Mesendoderm (in vitro differentiated cells): ENCODE data around the gene FARSB.

Experiments
- DNase-seq: peaks from one replicate; pipeline ENCODE4 v3.0.0; 2013
- H2AK5ac ChIP-seq: 2 replicates; pipeline ENCODE4 v1.6.1; 2013; ENCODE audit warnings: low read length, inconsistent platforms
- H2BK120ac ChIP-seq: 2 replicates; pipeline ENCODE4 v1.6.1; 2013; ENCODE audit warnings: low read depth, mild to moderate bottlenecking, low read length, moderate library complexity, mixed read lengths
- H2BK15ac ChIP-seq: replicated peaks from 2 replicates; pipeline ENCODE4 v1.6.1; 2013; ENCODE audit warnings: low read depth, mild to moderate bottlenecking, moderate library complexity
- H2BK5ac ChIP-seq: 2 replicates; pipeline ENCODE4 v1.6.1; 2013; ENCODE audit warnings: low read length, inconsistent platforms
- H3K18ac ChIP-seq: 2 replicates; pipeline ENCODE4 v1.6.1; 2013; ENCODE audit warnings: mild to moderate bottlenecking, low read length, mixed read lengths
- H3K23ac ChIP-seq: one replicate; pipeline ENCODE4 v1.6.1; 2013; ENCODE audit warnings: low read length
- H3K27ac ChIP-seq: 2 replicates; pipeline ENCODE4 v1.5.1; 2013; ENCODE audit warnings: low read depth, mild to moderate bottlenecking, inconsistent platforms, low read length, moderate library complexity
- H3K27me3 ChIP-seq: 2 replicates; pipeline ENCODE4 v1.6.1; 2013; ENCODE audit warnings: low read length, control low read depth, mild to moderate bottlenecking, inconsistent platforms; ENCODE audit not compliant: insufficient read depth, poor library complexity
- H3K36me3 ChIP-seq: 2 replicates; pipeline ENCODE4 v1.6.1; 2013; ENCODE audit warnings: low read length, inconsistent platforms; ENCODE audit not compliant: control insufficient read depth, insufficient read depth
- H3K4ac ChIP-seq: one replicate; pipeline ENCODE4 v1.6.1; 2013; ENCODE audit warnings: low read depth, mild to moderate bottlenecking, low read length, moderate library complexity
- H3K4me1 ChIP-seq: 2 replicates; pipeline ENCODE4 v1.6.1; 2013; ENCODE audit warnings: low read depth, low read length, inconsistent platforms; ENCODE audit not compliant: control insufficient read depth
- H3K4me2 ChIP-seq: 2 replicates; pipeline ENCODE4 v1.6.1; 2013; ENCODE audit warnings: low read length
- H3K4me3 ChIP-seq: 2 replicates; pipeline ENCODE4 v1.5.1; 2013; ENCODE audit warnings: mild to moderate bottlenecking, low read length
- H3K56ac ChIP-seq: one replicate; pipeline ENCODE4 v1.6.1; 2013; ENCODE audit warnings: low read length
- H3K79me1 ChIP-seq: 2 replicates; pipeline ENCODE4 v1.6.1; 2013; ENCODE audit warnings: low read length, inconsistent platforms
- H3K79me2 ChIP-seq: 2 replicates; pipeline ENCODE4 v1.6.1; 2013; ENCODE audit warnings: mild to moderate bottlenecking, low read length; ENCODE audit not compliant: control insufficient read depth, insufficient read depth
- H3K9ac ChIP-seq: 2 replicates; pipeline ENCODE4 v1.6.1; 2013; ENCODE audit warnings: low read length, inconsistent platforms
- H4K5ac ChIP-seq: one replicate; pipeline ENCODE4 v1.6.1; 2013; ENCODE audit warnings: low read length
- H4K8ac ChIP-seq: one replicate; pipeline ENCODE4 v1.6.1; 2013; ENCODE audit warnings: low read depth, mild to moderate bottlenecking, control low read depth, low read length, moderate library complexity
- WGBS: extraction: QIAGEN DNeasy Blood & Tissue Kit; methylation state at CpG from one replicate; pipeline ENCODE4 v1.1.7; 2013; ENCODE audit warnings: low lambda C conversion rate, missing lambda C conversion rate; ENCODE audit not compliant: insufficient coverage; ENCODE audit errors: extremely low coverage; 5-methylcytosine and 5-hydroxymethylcytosine counted together

Gene FARSB

GRCh38 chr2:222646008-222646407 is 9.9 kb downstream of the FARSB start:
- Histone ChIP-seq H3K4ac (no peak overlapping the region), H3K56ac (no peak overlapping the region), H2BK5ac (no peak overlapping the region), H4K8ac (no peak overlapping the region), H3K9ac (no peak overlapping the region), H3K4me3 (no peak overlapping the region), H3K4me1 (no peaks in the 10 kb centered on the region), H3K27ac (no peak overlapping the region), H3K79me1 (peaks cover 10% of the 10 kb centered on the region), H3K23ac (no peak overlapping the region), H2BK15ac (no peak overlapping the region), H3K36me3 (no peaks in the 10 kb centered on the region), H4K5ac (no peak overlapping the region), H3K18ac (no peak overlapping the region), H2AK5ac (no peak overlapping the region), H2BK120ac (no peak overlapping the region), H3K27me3 (no peaks in the 10 kb centered on the region), H3K79me2 (peaks cover 10% of the 10 kb centered on the region), H3K4me2 (no peak overlapping the region)
- no peak for DNase-seq
- no CpG with 5 or more reads among the region's 3 CpGs for WGBS

- Histone ChIP-seq H3K4ac (no peak overlapping the region), H3K27me3 (no peaks in the 10 kb centered on the region), H3K79me2 (no peaks in the 10 kb centered on the region), H3K18ac (no peak overlapping the region), H3K27ac (no peak overlapping the region), H3K79me1 (no peaks in the 10 kb centered on the region), H3K4me3 (no peak overlapping the region), H2BK5ac (no peak overlapping the region), H4K8ac (no peak overlapping the region), H2BK15ac (no peak overlapping the region), H3K9ac (no peak overlapping the region), H2AK5ac (no peak overlapping the region), H4K5ac (no peak overlapping the region), H3K4me1 (no peaks in the 10 kb centered on the region), H3K4me2 (no peak overlapping the region), H2BK120ac (no peak overlapping the region), H3K23ac (no peak overlapping the region), H3K56ac (no peak overlapping the region), H3K36me3 (no peaks in the 10 kb centered on the region)
- DNase-seq: no peak
- WGBS: no CpG with 5 or more reads among the region's 1 CpG
These were observed 12.8 kb downstream of the FARSB start for GRCh38 chr2:222643134-222643533.

- Histone ChIP-seq H3K9ac (no peak overlapping the region), H3K4me3 (no peak overlapping the region), H2BK5ac (no peak overlapping the region), H3K27ac (no peak overlapping the region), H3K56ac (no peak overlapping the region), H3K4me1 (no peaks in the 10 kb centered on the region), H3K79me1 (no peaks in the 10 kb centered on the region), H3K18ac (no peak overlapping the region), H3K27me3 (no peaks in the 10 kb centered on the region), H2AK5ac (no peak overlapping the region), H3K79me2 (no peaks in the 10 kb centered on the region), H3K4ac (no peak overlapping the region), H2BK120ac (no peak overlapping the region), H4K8ac (no peak overlapping the region), H3K23ac (no peak overlapping the region), H3K4me2 (no peak overlapping the region), H4K5ac (no peak overlapping the region), H2BK15ac (no peak overlapping the region), H3K36me3 (peaks cover 1% of the 10 kb centered on the region)
- DNase-seq: no peak
- WGBS: no CpG with 5 or more reads among the region's 2 CpGs
These were observed 14.6 kb downstream of the FARSB start for GRCh38 chr2:222641336-222641735.

DNA sequence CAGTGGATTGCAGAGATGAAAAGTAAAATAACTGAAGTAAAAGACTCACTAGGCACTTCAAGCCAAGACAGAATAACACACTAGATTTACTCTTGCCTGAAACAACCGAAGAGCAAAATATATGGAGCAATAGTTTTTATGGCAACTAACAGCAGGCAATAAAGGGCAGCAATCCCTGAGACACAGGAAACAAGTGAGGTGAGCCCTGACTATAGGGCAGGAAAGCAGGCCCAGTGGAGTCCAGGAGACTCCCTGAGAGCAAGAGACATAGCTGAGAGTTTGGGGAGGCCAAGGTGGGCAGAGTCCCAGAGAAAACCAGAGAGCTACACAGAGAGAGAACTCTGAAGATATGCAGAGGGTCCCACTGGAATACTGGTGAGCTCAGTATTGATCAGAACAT is 18.8 kb downstream of the FARSB start:
- Histone ChIP-seq H3K27ac (no peak overlapping the region), H3K36me3 (peaks cover 1% of the 10 kb centered on the region), H2BK5ac (no peak overlapping the region), H4K5ac (no peak overlapping the region), H3K56ac (no peak overlapping the region), H2AK5ac (no peak overlapping the region), H3K4me1 (no peaks in the 10 kb centered on the region), H3K79me1 (no peaks in the 10 kb centered on the region), H3K79me2 (no peaks in the 10 kb centered on the region), H4K8ac (no peak overlapping the region), H3K4me2 (no peak overlapping the region), H2BK15ac (no peak overlapping the region), H3K23ac (no peak overlapping the region), H3K18ac (no peak overlapping the region), H3K27me3 (no peaks in the 10 kb centered on the region), H3K4ac (no peak overlapping the region), H3K9ac (no peak overlapping the region), H2BK120ac (no peak overlapping the region), H3K4me3 (no peak overlapping the region)
- DNase-seq: no peak
- WGBS: no CpG with 5 or more reads among the region's 1 CpG

- no peaks in the 10 kb centered on the region for H3K79me2 ChIP-seq
- H3K9ac ChIP-seq: no peak overlapping the region
- no peaks in the 10 kb centered on the region for H3K79me1 ChIP-seq
- WGBS: no CpG with 5 or more reads among the region's 1 CpG
- H2AK5ac ChIP-seq: no peak overlapping the region
- no peak overlapping the region for H4K8ac ChIP-seq
- no peak for DNase-seq
- H3K4ac ChIP-seq: no peak overlapping the region
- H2BK5ac ChIP-seq: no peak overlapping the region
- H3K27me3 ChIP-seq: no peaks in the 10 kb centered on the region
- no peaks in the 10 kb centered on the region for H3K4me1 ChIP-seq
- H2BK120ac ChIP-seq: no peak overlapping the region
- H3K4me2 ChIP-seq: no peak overlapping the region
- no peak overlapping the region for H3K27ac ChIP-seq
- no peak overlapping the region for H3K23ac ChIP-seq
- H3K4me3 ChIP-seq: no peak overlapping the region
- H3K56ac ChIP-seq: no peak overlapping the region
- H3K18ac ChIP-seq: no peak overlapping the region
- no peak overlapping the region for H2BK15ac ChIP-seq
- H3K36me3 ChIP-seq: peaks cover 2% of the 10 kb centered on the region
- H4K5ac ChIP-seq: no peak overlapping the region
These were observed 20.6 kb downstream of the FARSB start for GRCh38 chr2:222635295-222635694.

DNA sequence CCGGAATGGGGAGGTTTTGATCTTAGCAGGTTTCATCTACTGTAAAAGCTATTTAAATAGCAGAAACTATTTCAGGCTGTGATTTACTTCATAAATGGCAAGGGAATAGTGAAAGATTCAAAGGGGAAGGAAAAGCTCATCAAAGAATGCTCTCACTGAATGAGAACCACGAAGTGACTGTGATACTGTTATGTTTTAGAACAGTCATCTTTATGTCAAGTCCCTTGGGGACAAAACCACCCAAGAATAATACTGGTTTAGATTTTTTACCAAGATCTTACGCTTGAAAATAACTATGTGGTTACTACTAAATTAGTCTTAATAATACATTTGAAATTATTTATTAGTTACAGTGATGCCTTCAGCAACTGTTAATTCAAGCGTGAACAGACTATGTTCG is 28.1 kb downstream of the FARSB start:
- H3K4me1 ChIP-seq: no peaks in the 10 kb centered on the region
- no CpG with 5 or more reads among the region's 5 CpGs for WGBS
- no peak overlapping the region for H3K9ac ChIP-seq
- no peak overlapping the region for H2BK15ac ChIP-seq
- DNase-seq: no peak
- H2BK120ac ChIP-seq: no peak overlapping the region
- no peak overlapping the region for H3K18ac ChIP-seq
- H4K8ac ChIP-seq: no peak overlapping the region
- no peaks in the 10 kb centered on the region for H3K27me3 ChIP-seq
- H3K4me2 ChIP-seq: no peak overlapping the region
- H3K23ac ChIP-seq: no peak overlapping the region
- no peak overlapping the region for H3K4me3 ChIP-seq
- H3K79me1 ChIP-seq: peaks cover 2% of the 10 kb centered on the region
- H3K56ac ChIP-seq: no peak overlapping the region
- no peak overlapping the region for H2AK5ac ChIP-seq
- peaks cover 3% of the 10 kb centered on the region for H3K36me3 ChIP-seq
- H3K79me2 ChIP-seq: no peaks in the 10 kb centered on the region
- no peak overlapping the region for H2BK5ac ChIP-seq
- no peak overlapping the region for H3K27ac ChIP-seq
- H4K5ac ChIP-seq: no peak overlapping the region
- no peak overlapping the region for H3K4ac ChIP-seq
